H1 (cell line): ENCODE measurements around the gene RELCH. TPM values are rescaled to one million over a fixed set of nuclear protein-coding genes. Genes with fewer than 3 reads are reported as not detected.

Source experiments
- CTCF ChIA-PET: fragments of 300-600 bp; sonication (Branson Sonifier 250); formaldehyde crosslinking; loops from one replicate; lab custom pipeline; 2021; ENCODE audit not compliant: partially characterized antibody; lab: Charles Lee
- POLR2A ChIA-PET: fragments of 300-600 bp; sonication (Branson Sonifier 250); formaldehyde crosslinking; loops from one replicate; lab custom pipeline; 2021; ENCODE audit warnings: inconsistent platforms; ENCODE audit not compliant: partially characterized antibody; lab: Charles Lee
- DNase-seq, 2 experiments: peaks; one replicate each; pipeline versions ENCODE4 v3.0.0 to v3.0.0-alpha.2; 2010 to 2022; ENCODE audit warnings: low spot score in 2 of 2, low read depth in 1 of 2, mixed read lengths in 1 of 2
- FAIRE-seq: peaks from 2 replicates; lab custom pipeline; 2011; peaks lifted over from hg19 to GRCh38; lab: Jason Lieb, UNC
- H2AFZ ChIP-seq: 2 replicates; pipeline ENCODE4 v1.8.1; 2012; ENCODE audit warnings: low read length, inconsistent platforms
- H2AK5ac ChIP-seq: 2 replicates; pipeline ENCODE4 v1.6.1; 2013; ENCODE audit warnings: low read depth, low read length
- H2BK120ac ChIP-seq: replicated peaks from 2 replicates; pipeline ENCODE3; 2013; ENCODE audit warnings: low read depth, low read length, inconsistent platforms
- H2BK12ac ChIP-seq: 2 replicates; pipeline ENCODE4 v1.6.1; 2013; ENCODE audit warnings: low read depth, low read length
- H2BK15ac ChIP-seq: 2 replicates; pipeline ENCODE4 v1.6.1; 2013; ENCODE audit warnings: low read length
- H2BK20ac ChIP-seq: 2 replicates; pipeline ENCODE4 v1.6.1; 2013; ENCODE audit warnings: low read length
- H2BK5ac ChIP-seq: 2 replicates; pipeline ENCODE4 v1.6.1; 2013; ENCODE audit warnings: low read depth, low read length
- H3K14ac ChIP-seq: 2 replicates; pipeline ENCODE4 v1.6.1; 2013; ENCODE audit warnings: inconsistent platforms; ENCODE audit not compliant: insufficient read length
- H3K18ac ChIP-seq: 2 replicates; pipeline ENCODE4 v1.6.1; 2013; ENCODE audit warnings: low read length; ENCODE audit errors: extremely low read depth
- H3K23ac ChIP-seq: 2 replicates; pipeline ENCODE4 v1.6.1; 2013; ENCODE audit warnings: inconsistent platforms; ENCODE audit not compliant: insufficient read length
- H3K23me2 ChIP-seq: 2 replicates; pipeline ENCODE4 v1.6.1; 2013; ENCODE audit warnings: low read depth, low read length
- H3K27ac ChIP-seq: 2 replicates; pipeline ENCODE4 v1.6.1; 2011; ENCODE audit warnings: low read depth, low read length, inconsistent platforms
- H3K27me3 ChIP-seq, 4 experiments: replicated peaks in 1 of 4; 1 replicate in 1 of 4; 2 replicates in 3 of 4; pipeline versions ENCODE4 v1.6.1 to v1.8.1; 2011 to 2013; ENCODE audit warnings: low read length in 3 of 4, mild to moderate bottlenecking in 3 of 4, inconsistent platforms in 2 of 4, mixed read lengths in 2 of 4, moderate library complexity in 1 of 4; ENCODE audit not compliant: control insufficient read depth in 3 of 4, insufficient read depth in 3 of 4; ENCODE audit errors: extremely low read depth in 1 of 4
- H3K36me3 ChIP-seq, 4 experiments: 2 replicates each; pipeline versions ENCODE4 v1.6.1 to v1.8.1; 2011 to 2013; ENCODE audit warnings: mild to moderate bottlenecking in 4 of 4, low read length in 3 of 4, moderate library complexity in 2 of 4, control low read depth in 1 of 4, inconsistent platforms in 1 of 4; ENCODE audit not compliant: insufficient read depth in 4 of 4, control insufficient read depth in 2 of 4
- H3K4ac ChIP-seq: replicated peaks from 2 replicates; pipeline ENCODE3; 2013; ENCODE audit warnings: low read length, low read depth, mixed read lengths, inconsistent platforms; ENCODE audit not compliant: insufficient read length
- H3K4me1 ChIP-seq, 4 experiments: replicated peaks in 1 of 4; 1 replicate in 1 of 4; 2 replicates in 3 of 4; pipeline versions ENCODE4 v1.6.1 to v1.8.1; 2011 to 2013; ENCODE audit warnings: low read length in 3 of 4, inconsistent platforms in 2 of 4, mixed read lengths in 1 of 4; ENCODE audit not compliant: insufficient read depth in 4 of 4, control insufficient read depth in 3 of 4
- H3K4me2 ChIP-seq, 2 experiments: 2 replicates each; pipeline versions ENCODE4 v1.6.1 to v1.8.1; 2011 to 2013; ENCODE audit warnings: low read depth in 2 of 2, low read length in 2 of 2, control low read depth in 1 of 2, inconsistent platforms in 1 of 2, mild to moderate bottlenecking in 1 of 2; ENCODE audit not compliant: insufficient read depth in 1 of 2
- H3K4me3 ChIP-seq, 4 experiments: fragments of 200-600, 300-600 bp in 1 of 4; sonication (generic), shearing (Covaris generic), sonication (Bioruptor Twin) in 1 of 4; 2 replicates each; pipeline versions ENCODE4 v1.5.1 to v1.8.1; 2011 to 2016; ENCODE audit warnings: low read length in 4 of 4, low read depth in 3 of 4, control low read depth in 2 of 4, inconsistent platforms in 2 of 4, mild to moderate bottlenecking in 2 of 4, mixed read lengths in 1 of 4, moderate library complexity in 1 of 4; ENCODE audit not compliant: insufficient read depth in 2 of 4; ENCODE audit errors: extremely low read depth in 1 of 4
- H3K56ac ChIP-seq: replicated peaks from 2 replicates; pipeline ENCODE3; 2013; ENCODE audit warnings: low read depth, mild to moderate bottlenecking, mixed read lengths, low read length, inconsistent platforms; ENCODE audit not compliant: insufficient read length
- H3K79me1 ChIP-seq: 2 replicates; pipeline ENCODE4 v1.6.1; 2013; ENCODE audit warnings: low read depth, low read length, control low read depth
- H3K79me2 ChIP-seq, 2 experiments: 2 replicates each; pipeline versions ENCODE4 v1.6.1 to v1.8.1; 2012 to 2013; ENCODE audit warnings: low read length in 2 of 2, mild to moderate bottlenecking in 2 of 2, inconsistent platforms in 1 of 2; ENCODE audit not compliant: insufficient read depth in 2 of 2, control insufficient read depth in 1 of 2
- H3K9ac ChIP-seq, 4 experiments: replicated peaks in 1 of 4; 1 replicate in 1 of 4; 2 replicates in 3 of 4; pipeline versions ENCODE4 v1.6.1 to v1.8.1; 2011 to 2013; ENCODE audit warnings: low read depth in 3 of 4, low read length in 3 of 4, control low read depth in 2 of 4, mild to moderate bottlenecking in 2 of 4, moderate library complexity in 2 of 4, inconsistent platforms in 1 of 4; ENCODE audit errors: extremely low read depth in 1 of 4
- H3K9me3 ChIP-seq, 2 experiments: 2 replicates each; pipeline versions ENCODE4 v1.6.1 to v1.8.1; 2012 to 2013; ENCODE audit warnings: mild to moderate bottlenecking in 2 of 2, moderate library complexity in 2 of 2, control low read depth in 1 of 2, inconsistent platforms in 1 of 2, low read depth in 1 of 2, low read length in 1 of 2, mixed read lengths in 1 of 2; ENCODE audit not compliant: insufficient read depth in 2 of 2
- H4K20me1 ChIP-seq, 2 experiments: replicated peaks in 1 of 2; 2 replicates each; pipeline versions ENCODE3 to v1.8.1; 2011 to 2013; ENCODE audit warnings: inconsistent platforms in 2 of 2, low read length in 2 of 2, mild to moderate bottlenecking in 1 of 2; ENCODE audit not compliant: insufficient read depth in 2 of 2, control insufficient read depth in 1 of 2
- H4K5ac ChIP-seq: 2 replicates; pipeline ENCODE4 v1.6.1; 2013; ENCODE audit warnings: low read length, low read depth, mixed read lengths, inconsistent platforms; ENCODE audit not compliant: insufficient read length
- H4K8ac ChIP-seq: 2 replicates; pipeline ENCODE4 v1.8.0; 2013; ENCODE audit warnings: mild to moderate bottlenecking, moderate library complexity, low read length, inconsistent platforms; ENCODE audit not compliant: insufficient read depth; ENCODE audit errors: extremely low read depth
- H4K91ac ChIP-seq: replicated peaks from 2 replicates; pipeline ENCODE3; 2013; ENCODE audit warnings: low read length, mixed read lengths, inconsistent platforms; ENCODE audit not compliant: insufficient read length
- BRCA1 ChIP-seq: IDR thresholded peaks from 2 replicates; pipeline ENCODE4 v1.6.1; 2012; ENCODE audit warnings: low read depth, low read length, improper control_type of control experiment
- CHD1 ChIP-seq: IDR thresholded peaks from 2 replicates; pipeline ENCODE4 v1.6.1; 2012; ENCODE audit warnings: low read depth, low read length, improper control_type of control experiment
- CTCF ChIP-seq, 3 experiments: IDR thresholded peaks; 1 replicate in 2 of 3; 2 replicates in 1 of 3; pipeline versions ENCODE4 v1.5.1 to v1.6.1; 2011; ENCODE audit warnings: low read length in 3 of 3, mild to moderate bottlenecking in 3 of 3, inconsistent platforms in 2 of 3, low read depth in 1 of 3, moderate library complexity in 1 of 3; ENCODE audit not compliant: insufficient read depth in 1 of 3; ENCODE audit errors: control extremely low read depth in 1 of 3
- EP300 ChIP-seq, 2 experiments: IDR thresholded peaks; 1 replicate in 1 of 2; 2 replicates in 1 of 2; pipeline ENCODE4 v1.6.1; 2011 to 2012; ENCODE audit warnings: low read depth in 2 of 2, low read length in 2 of 2, mild to moderate bottlenecking in 2 of 2, borderline replicate concordance in 1 of 2, inconsistent platforms in 1 of 2, moderate library complexity in 1 of 2
- FOSL1 ChIP-seq: IDR thresholded peaks from 2 replicates; pipeline ENCODE4 v1.6.1; 2011; ENCODE audit warnings: mild to moderate bottlenecking, low read depth, low read length, moderate library complexity; ENCODE audit not compliant: insufficient read depth
- PHF8 ChIP-seq: fragments of 200-600 bp; sonication (generic); conservative IDR thresholded peaks from 2 replicates; pipeline ENCODE4 v1.7.1; 2012; ENCODE audit warnings: low read depth, mild to moderate bottlenecking, inconsistent platforms, low read length, moderate library complexity
- POLR2AphosphoS5 ChIP-seq: IDR thresholded peaks from 2 replicates; pipeline ENCODE4 v1.6.1; 2011; ENCODE audit warnings: low read depth, low read length
- POU5F1 ChIP-seq: IDR thresholded peaks from 2 replicates; pipeline ENCODE4 v1.6.1; 2011; ENCODE audit warnings: low read depth, mild to moderate bottlenecking, low read length, moderate library complexity
- RBBP5 ChIP-seq: IDR thresholded peaks from 2 replicates; pipeline ENCODE4 v1.7.1; 2012; ENCODE audit warnings: low read depth, mild to moderate bottlenecking, inconsistent platforms, low read length, moderate library complexity, borderline replicate concordance
- SP1 ChIP-seq: IDR thresholded peaks from 2 replicates; pipeline ENCODE4 v1.6.1; 2011; ENCODE audit warnings: low read depth, low read length
- SRF ChIP-seq: IDR thresholded peaks from 2 replicates; pipeline ENCODE4 v1.6.1; 2011; ENCODE audit warnings: mild to moderate bottlenecking, low read depth, low read length, moderate library complexity
- TAF1 ChIP-seq: IDR thresholded peaks from 2 replicates; pipeline ENCODE4 v1.6.1; 2011; ENCODE audit warnings: mild to moderate bottlenecking, low read depth, low read length
- WGBS, 2 experiments: shearing (Covaris generic) in 1 of 2; methylation state at CpG; one replicate each; pipeline versions ENCODE4 v1.1.6 to v1.1.7; 2013 to 2015; ENCODE audit warnings: low lambda C conversion rate in 2 of 2, mixed read lengths in 2 of 2, inconsistent platforms in 1 of 2, low coverage in 1 of 2, missing lambda C conversion rate in 1 of 2; ENCODE audit not compliant: insufficient replicate concordance in 2 of 2, insufficient coverage in 1 of 2, insufficient read length in 1 of 2; ENCODE audit errors: extremely low coverage in 1 of 2, missing lambda C conversion rate in 1 of 2; 5-methylcytosine and 5-hydroxymethylcytosine counted together
- polyA plus RNA-seq, 7 experiments: library from polyadenylated mRNA; depleted of rRNA in 3 of 7; stranded (reverse) in 5 of 7; unstranded in 2 of 7; fragments of >200 nt in 5 of 7; fragments of 200-250 nt in 2 of 7; gene quantifications; 1 replicate in 5 of 7; 2 replicates in 1 of 7; 4 replicates in 1 of 7; pipeline versions ENCODE4 v1.2.1 to v1.2.3, GENCODE V29; 2011 to 2013; ENCODE audit warnings: missing spikeins in 2 of 7, mixed read lengths in 2 of 7
- total RNA-seq: library from RNA; stranded (reverse); fragmentation: NEBNext Ultra II Directional; extraction: Animal tissue kit (Norgen Biotek cat#: 25700); gene quantifications from 2 replicates; pipeline ENCODE4 v1.2.1, GENCODE V29; 2021

The RELCH gene
- total and polyA plus RNA-seq, 2 of the 8 experiments (the other 6 are each of a cell fraction or from before 2014, with no cell fraction given), result 7.3 to 26.9 TPM

GRCh38 chr18:62341473-62341872 is 154.4 kb downstream of the RELCH start:
- Histone ChIP-seq H3K4ac (no peak overlapping the region), H2BK120ac (no peak overlapping the region), H3K18ac (no peak overlapping the region), H2AK5ac (no peak overlapping the region), H2BK5ac (no peak overlapping the region), H3K14ac (no peak overlapping the region), H2BK12ac (no peak overlapping the region), H3K79me1 (no peaks in the 10 kb centered on the region; the same call in 1 of the 2 replicates), H4K5ac (no peak overlapping the region), H3K4me3 (no peak overlapping the region), H2BK20ac (no peak overlapping the region), H3K27me3 (no peaks in the 10 kb centered on the region; a peak in 1 of 7 replicates), H3K27ac (no peak overlapping the region), H4K20me1 (no peaks in the 10 kb centered on the region), H2BK15ac (no peak overlapping the region), H3K79me2 (peaks cover 0 to 23% of the 10 kb centered on the region in 2 experiments; a peak in 2 of 4 replicates), H4K8ac (no peak overlapping the region), H2AFZ (no peak overlapping the region), H3K4me2 (no peak overlapping the region), H3K9ac (no peak overlapping the region), H3K36me3 (no peaks in the 10 kb centered on the region), H3K9me3 (no peaks in the 10 kb centered on the region), H3K23ac (no peak overlapping the region), H3K4me1 (peaks cover 10 to 32% (median 23%) of the 10 kb centered on the region in 4 experiments), H4K91ac (no peak overlapping the region), H3K23me2 (no peaks in the 10 kb centered on the region), H3K56ac (no peak overlapping the region)
- DNase-seq (peak in 1 of 2 experiments; percentile 13), FAIRE-seq (no peak)
- POLR2A ChIA-PET, result interaction anchor here (1.0 kb wide), 1 partner anchor 14 kb away, joined by 3 read pairs; no protein-coding TSS in a partner anchor
- CTCF ChIA-PET, result interaction anchor here (1.4 to 1.8 kb wide), 3 partner anchors 13 to 84 kb away, joined by 4 to 8 read pairs (median 5); no protein-coding TSS in a partner anchor
- WGBS, 2 experiments, result 92% methylated on average over 3 of the region's 3 CpGs; no CpG with 5 or more reads in 1 of the 2 experiments
- TF ChIP-seq TAF1 (no peak), PHF8 (no peak), EP300 (IDR thresholded peaks at IDR 0.05; ENCODE audit: borderline replicate concordance in 1 of 2, low read depth in 2 of 2, low read length in 2 of 2) (no peak), CTCF (IDR thresholded peaks at IDR 0.05; ENCODE audit: control extremely low read depth in 1 of 3, insufficient read depth in 1 of 3, low read depth in 1 of 3, low read length in 3 of 3) (no peak), POU5F1 (no peak), FOSL1 (no peak), POLR2AphosphoS5 (no peak), BRCA1 (no peak), RBBP5 (no peak), SRF (no peak), SP1 (no peak), CHD1 (no peak)
